GM21390 (cell line): ENCODE data around the gene CCDC93.

Experiments used
- ATAC-seq: cut with Tn5 transposase; IDR thresholded peaks from one replicate; pipeline ENCODE4 v1.9.1; 2021; ENCODE audit not compliant: unreplicated experiment

The CCDC93 gene

DNA sequence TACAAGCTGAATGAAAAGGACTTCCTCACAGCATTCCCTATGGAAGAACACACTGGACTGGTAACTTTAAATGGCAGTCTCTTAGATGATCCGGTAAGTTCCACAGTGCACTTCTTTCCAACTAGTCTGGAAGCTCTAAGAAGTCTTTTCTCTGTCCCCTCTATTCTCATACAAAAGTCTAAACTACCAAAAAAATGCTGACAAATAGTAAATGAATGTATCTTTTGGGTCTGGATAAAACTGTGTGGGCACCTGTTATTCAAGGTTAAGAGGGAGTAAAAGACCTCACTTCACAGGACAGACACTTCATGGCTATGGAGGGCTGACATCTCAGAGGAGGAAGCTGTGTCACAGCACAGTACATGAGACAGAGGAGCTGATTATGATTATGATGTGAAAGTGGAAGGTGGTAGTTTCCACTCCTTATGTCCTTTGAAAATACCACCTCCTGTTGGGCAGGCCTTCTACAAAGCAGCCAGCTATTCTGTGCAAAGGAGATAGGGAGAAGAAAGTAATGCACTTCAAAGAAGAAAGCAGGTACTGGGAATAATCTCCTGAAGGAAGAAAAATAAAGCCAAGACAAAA, 23.9 kb downstream of the CCDC93 start:
- no peak for ATAC-seq

DNA sequence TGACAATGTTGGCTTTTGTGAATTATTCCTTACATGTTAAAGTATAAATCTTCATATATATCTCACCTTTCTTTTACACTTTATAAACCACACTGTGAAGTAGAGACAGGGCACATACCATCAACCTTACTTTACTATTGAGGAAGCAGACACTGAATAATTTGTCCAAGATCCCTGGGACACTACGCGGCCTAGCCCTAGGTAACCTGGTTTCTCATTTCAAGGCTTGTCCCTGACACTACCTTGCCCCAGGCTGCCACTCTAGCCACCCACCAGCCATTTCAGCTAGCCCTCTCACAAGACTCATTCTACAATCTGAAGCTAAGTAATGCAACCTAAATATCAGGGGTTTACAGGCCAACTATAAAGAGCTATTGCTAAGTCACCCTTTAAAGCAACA, 26.7 kb downstream of the CCDC93 start:
- ATAC-seq, result no peak

DNA sequence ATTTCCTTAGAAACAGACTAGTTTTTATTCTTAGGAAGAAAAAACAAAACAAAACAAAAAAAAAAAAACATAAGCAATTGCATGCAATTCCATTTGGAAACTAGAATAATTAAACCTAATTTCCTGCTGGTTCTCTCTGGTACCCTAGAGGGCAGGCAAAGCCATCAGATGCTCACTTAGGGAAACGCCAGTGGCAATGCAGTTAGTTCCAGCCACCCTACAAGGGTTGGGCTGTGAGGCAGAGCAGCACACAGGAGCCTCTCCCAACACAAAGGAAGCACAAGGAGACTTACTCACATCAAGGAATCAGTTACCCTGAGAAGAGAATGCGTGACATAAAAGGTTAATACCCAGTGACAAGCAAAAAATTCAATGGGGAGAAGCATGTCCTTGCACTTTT, 28.8 kb downstream of the CCDC93 start:
- ATAC-seq, result no peak

DNA sequence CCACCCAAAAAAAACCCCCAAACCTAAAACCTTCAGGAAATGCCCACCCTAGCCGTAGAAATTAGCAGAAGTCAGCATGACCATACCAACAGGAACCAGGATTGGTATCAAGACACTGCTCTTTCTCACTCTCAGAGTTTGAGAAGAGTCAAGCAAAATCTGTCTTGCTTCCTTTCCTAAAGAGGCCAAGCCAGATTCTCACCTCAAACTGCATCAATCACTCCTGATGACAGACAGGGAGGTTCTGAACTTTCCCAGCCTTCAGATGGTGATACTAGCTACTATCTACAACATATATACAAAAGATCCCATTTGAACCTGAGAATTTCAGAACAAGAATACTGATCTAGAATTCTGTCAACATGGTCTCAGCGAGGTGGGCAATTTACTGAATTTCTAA, 29.7 kb downstream of the CCDC93 start:
- ATAC-seq, result no peak

DNA sequence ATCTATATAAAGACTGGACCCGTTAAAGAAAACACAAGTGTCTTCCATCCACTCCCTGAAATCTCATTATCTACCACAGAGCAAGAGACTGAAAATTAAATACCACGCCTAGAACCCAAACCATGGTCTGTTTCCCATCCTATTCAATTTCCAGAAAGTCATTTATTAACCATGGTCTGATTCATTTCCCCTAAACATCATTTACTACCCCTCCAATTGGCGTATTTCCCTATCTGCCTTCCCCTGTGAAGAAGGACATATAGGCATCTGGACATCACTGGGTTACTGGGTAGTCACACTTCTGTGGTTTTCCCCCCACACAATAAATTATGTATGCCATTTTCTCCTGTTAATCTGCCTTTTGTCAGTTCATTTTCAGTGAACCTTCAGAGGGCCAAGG, 30.8 kb downstream of the CCDC93 start:
- ATAC-seq, result no peak

DNA sequence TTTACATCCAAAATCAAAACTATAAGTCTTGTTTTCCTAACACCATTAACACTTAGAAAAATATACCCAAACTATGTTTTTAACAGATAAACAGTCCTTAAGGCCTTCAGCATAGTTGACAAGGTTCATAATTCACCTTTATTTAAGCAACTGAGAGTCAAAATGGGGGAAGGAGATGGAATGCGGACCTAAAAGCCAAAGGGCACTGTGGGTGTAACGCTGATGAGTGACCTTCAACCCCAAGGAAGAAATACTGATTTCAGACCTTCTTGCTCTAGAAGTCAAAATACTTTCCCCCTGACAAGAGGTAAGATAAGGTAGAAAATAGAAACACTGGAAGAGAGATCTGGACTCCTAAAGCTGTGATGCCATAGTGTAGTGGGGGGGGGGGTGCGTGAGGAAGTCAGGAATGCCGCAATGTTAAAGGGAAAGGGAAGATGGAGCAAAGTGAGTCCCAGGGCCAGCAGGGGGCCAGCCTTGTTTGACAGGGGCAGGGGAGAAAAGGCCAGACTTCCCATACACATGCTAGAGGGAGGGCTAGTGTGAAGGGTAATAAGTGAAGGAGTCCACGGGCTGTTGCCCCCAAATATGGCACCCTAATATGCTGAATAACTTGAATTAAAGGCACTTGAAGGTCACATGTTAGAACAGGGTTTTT, 31.4 kb downstream of the CCDC93 start:
- no peak for ATAC-seq

DNA sequence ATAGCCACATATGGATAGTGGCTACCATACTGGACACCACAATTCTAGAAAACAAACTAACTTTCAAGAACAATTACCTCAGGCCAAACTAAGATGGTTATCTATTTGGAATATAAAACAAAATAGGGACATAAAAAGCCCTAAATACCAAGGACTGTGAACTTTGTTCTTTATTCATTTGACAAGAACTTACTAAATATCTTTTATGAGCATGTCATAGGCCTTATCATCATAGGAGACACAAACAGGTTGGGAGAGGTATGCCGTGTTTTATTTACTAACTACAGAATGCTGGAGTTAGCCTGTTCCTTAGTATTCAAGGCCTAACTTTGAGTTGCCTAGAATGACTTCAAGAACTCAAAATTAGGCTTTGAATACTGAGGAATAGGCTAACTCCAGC, 32.1 kb downstream of the CCDC93 start:
- no peak for ATAC-seq

DNA sequence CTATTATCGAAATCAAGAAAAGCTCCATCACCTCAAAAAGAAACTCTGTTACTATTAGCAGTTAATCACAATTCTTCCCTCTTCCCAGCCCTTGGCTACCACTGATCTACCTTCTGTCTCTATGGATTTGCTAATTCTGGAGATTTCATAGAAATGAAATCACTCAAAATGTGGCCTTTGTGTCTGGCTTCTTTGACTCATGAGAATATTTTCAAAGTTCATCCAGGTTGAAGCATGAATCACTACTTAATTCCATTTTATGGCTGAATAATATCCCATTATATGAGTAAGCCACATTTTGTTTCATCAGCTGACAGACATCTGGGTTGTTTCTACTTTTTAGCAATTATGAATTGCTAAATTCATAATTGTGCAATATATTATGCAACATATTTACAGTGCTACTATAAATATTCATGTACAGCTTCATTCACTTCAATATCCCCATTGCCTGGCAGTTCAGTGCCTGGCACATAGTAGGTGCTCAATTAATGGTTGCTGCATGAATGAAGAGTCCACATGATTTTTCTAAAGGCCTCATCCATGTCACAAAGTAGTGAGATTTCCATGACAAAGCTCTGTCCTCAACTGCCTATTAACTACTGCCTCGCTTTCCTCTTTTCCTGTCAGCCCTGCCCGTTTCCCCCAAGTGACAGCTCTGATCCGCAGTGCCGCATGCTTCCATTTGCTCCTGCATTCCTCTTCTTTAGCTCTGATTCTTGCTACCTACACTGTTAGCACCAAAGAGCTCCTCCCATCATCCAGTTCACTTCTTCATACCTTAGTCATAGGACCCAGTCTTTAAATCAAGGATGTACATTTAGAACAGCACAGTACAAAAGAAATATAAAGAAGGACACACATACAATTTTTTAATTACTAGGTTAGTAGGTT, 32.8 kb downstream of the CCDC93 start:
- no peak for ATAC-seq

DNA sequence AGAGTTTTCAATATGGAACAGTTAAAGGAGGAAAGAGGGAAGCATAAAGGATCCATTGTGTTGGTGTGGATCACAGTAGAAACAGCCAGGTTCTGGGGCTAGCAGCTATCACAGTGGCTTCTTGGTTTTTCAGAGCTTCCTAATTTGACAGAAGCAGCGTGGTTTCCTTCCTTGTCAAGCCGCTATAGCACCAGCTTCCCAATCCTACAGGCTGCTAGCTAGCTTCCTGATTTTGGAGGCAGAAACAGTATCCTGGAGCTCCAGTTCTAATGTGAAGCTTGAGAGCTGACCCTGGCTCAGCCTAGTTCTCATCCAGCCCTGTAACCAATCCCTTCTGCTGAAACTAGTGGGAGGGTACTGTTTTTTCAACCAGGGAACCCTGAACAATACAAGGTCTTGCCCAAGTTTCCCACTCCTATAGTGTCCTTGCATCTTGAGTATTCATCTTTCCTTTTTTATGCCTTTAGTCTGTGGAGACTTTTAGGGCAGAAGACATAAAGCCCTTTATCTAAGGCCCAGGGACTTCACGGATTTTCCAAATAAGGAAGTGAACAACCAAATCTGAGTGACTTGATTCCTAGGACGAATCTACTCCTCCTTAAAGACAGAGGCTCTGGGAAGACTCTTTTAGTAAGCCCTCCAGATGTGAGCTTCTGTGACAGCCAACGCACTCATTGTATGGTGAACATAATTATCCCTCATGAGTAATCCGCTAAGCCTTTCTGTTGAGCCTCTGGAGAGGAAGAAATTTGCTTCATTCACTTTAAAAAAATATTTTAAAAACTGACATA, 33.8 kb downstream of the CCDC93 start:
- no peak for ATAC-seq

DNA sequence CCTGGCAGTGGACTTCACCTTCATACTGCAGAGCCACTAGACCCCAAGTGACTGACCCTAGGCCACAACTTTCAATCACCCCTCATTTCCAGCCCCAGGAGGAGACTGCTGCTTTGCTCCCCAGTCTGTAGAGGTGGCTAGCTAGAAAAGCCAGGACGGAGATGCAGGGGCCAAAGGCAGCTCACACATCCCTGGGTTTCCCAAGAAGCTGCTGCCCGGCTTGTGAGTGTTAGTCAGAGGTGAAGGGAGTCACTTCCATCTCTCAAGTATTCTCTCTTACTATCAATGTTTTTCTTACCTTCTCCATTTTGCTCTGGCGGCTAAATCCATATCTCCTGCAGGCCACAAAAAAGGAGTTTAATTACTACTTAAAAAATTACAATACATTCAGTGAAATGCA, 36.2 kb downstream of the CCDC93 start:
- ATAC-seq, result no peak

DNA sequence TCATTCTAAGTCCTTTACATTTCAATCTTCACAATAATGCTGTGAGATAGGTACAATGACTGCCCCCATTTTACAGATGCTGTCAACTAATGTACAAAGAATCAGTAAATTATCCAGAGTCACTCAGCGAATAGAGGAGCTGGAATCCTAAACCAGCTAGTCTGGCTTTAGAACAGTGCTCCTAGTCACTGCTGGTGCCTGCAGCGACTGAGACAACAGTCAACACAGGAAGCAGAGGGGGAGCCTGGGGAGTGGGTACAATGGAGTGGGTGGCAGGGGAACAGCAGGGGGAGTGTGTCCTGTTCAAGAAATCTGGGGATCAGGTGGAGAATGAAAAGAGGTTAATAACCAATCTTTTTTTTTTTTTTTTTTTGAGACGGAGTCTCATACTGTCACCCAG, 37.3 kb downstream of the CCDC93 start:
- ATAC-seq, result no peak

DNA sequence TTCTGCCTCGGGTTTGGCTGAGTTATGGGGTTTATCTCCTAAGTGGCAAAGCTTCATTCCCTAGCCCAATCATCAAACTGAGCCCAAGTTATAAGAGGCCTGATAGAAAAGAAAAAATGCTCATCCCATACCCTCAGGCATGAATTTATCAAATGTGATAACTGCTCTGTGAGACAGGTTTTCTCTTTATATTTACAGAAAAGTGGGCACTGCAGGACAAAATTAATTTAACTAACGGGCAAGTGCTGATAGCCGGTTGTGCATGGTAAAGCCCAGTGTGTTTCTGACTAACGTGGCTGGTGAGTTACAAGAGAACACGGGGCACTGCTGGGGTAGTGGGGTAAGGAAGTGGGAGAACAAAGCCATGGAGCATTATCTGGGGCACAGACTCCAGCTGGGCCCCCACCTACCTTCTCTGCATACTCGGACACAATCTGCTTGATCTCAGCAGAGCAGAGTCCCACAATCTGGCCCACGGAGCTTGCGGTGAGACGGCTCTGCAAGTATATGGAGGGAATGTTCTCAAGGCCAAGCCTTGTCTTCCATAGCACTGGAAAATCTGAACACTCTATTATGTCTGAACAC, 40.3 kb downstream of the CCDC93 start:
- no peak for ATAC-seq

DNA sequence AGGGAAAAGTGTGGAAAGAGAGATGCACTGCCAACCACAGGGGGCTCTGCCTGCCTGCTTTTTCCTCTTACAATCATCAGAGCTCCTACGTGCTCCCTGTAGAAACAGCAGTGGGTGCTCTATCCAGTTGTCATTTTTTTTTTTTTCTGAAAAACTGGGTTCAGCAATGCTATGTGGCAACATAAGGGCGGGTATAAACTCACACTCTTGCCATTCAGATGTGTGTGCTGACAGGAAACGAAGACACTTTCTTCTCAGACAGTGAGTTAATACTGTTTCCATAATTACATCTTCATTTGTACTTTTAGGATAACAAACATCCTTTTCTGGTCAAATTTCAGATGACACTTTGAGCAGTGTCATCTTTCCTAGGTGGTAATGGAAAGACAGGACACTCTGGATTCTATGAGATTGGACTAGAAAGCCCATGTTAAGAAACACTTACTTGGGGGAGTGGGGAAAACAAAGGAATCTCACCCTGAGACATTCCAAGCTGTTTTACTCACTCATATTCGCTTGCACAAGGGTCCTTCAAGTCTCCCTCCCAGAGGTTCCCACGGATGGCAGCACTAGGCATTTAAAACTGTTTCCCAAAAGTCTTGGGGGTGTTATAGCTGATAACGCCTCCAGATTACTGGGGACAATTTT, 41.3 kb downstream of the CCDC93 start:
- no peak for ATAC-seq

DNA sequence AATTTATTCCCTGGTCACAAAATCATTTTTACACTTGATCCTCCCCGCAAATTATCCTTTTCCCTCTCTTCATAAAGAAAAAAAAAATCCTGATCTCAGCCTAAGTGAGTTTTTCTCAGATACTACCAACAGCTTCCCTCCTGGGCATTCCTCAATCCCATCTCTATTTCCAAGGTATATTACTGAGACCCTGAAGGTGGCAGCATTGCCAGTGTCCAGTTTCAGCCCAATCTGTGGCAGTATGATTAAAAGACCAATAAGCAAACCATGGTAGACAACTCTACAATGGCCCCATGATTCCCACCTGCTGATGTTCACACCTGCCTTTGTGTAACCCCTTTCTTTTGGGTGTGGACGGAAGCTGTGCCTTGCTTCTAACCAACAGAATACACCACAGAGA, 45.1 kb downstream of the CCDC93 start:
- no peak for ATAC-seq

DNA sequence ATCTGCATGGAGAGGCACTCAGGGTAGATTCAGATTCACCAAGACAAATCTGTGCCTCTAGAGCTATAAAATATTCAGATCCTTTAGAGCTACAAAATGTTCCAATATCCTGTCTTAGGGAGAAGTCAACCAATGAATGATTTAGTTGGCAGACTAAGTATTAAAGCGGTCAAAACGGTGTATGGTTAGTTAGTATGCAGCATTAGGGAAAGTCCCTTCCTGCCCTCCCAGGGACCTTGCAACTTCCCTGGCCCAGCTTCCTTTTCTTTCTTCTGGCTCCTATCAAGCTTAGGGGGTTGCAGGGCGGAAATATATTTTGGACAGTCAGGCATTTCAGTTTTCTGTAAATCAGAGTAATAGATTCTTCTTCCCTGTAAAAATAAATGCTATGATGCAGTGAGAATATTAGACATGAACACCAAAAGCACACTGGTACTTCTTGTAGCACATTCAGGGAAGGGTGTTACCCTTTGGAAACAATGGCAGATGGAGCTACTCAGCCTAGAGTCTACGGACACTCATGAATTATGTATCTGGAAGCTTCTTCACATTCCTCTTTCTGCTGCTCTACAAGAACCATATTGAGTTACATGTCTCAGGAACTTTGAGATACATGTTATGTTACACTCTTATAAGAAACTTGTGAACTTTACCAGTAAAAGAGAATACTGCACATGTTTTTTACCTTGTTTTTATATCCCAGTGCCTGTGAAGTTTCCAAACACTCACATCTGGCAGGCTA, 45.7 kb downstream of the CCDC93 start:
- no peak for ATAC-seq

DNA sequence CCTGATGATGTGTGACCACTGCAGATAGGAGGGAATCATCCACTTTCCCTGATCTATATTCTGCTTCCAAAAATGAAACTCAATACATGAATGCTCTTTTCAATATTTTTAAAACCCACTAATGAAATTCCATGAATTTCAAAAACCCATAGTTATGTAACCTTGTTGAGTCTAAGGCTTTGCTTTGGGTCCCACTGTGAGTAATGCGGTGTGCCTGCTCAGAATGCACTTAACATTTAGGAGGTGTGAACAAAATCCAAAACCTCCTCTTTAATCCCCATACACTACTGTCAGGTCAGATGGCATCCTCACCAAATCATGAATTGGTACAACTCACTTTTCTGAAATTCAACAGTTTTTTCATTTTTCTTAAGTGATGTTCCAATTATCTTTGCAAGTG, 50.4 kb downstream of the CCDC93 start:
- ATAC-seq, result no peak

DNA sequence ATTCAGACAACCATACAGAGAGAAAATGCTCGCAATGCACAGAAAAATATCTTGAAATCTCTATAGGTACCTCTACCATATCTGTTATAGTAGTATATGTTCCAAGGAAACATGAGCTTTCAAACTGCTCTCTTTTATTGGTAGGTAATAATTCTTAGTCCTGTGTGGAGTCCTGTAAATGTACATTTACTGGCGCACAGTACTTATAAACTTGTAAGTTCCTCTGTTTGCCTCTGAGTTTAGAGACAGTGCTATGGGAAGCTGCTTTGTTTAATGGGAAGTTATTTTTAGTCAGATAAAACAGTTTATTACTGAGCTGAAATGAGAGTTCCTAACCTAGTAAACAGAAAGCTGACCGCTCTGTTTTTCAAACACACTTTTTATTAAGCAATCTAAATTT, 52.7 kb downstream of the CCDC93 start:
- ATAC-seq, result no peak

DNA sequence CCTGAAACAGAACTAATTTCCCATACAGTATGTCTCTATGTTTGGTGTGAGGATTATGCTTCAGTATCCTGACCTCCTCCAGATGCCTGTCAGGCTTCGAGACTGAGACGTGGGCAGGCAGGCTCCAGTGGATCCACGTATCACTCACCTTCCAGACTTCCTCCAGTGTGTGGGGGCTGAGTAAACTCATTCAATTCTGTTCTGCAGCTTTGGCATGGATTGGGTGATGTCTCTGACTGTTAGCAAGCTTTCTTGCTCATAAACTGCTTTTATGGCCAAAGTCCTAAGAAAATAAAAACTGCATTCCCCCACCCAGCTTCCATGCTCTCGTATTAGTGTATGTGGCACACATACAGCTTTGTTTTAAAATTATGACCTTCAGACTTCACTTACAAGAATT, 53.6 kb downstream of the CCDC93 start:
- no peak for ATAC-seq

DNA sequence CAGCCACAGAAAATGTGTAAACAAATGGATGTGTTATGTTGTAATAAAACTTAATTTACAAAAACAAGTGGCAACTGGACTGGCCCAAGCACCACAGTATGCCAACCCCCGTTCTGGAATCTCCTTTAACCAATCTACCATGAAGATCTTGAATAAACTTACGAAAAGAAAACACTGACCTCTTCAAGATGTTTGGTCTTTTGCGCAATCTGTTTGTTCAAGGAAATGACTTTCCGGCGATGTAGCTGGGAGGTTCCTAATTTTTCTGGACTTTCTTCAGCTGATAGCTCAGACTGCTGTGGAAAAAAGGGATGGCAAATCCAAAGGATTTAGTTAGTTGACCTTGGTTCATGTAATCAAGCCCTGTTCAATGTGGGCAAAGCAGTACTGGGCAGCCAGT, 55.7 kb downstream of the CCDC93 start:
- no peak for ATAC-seq

DNA sequence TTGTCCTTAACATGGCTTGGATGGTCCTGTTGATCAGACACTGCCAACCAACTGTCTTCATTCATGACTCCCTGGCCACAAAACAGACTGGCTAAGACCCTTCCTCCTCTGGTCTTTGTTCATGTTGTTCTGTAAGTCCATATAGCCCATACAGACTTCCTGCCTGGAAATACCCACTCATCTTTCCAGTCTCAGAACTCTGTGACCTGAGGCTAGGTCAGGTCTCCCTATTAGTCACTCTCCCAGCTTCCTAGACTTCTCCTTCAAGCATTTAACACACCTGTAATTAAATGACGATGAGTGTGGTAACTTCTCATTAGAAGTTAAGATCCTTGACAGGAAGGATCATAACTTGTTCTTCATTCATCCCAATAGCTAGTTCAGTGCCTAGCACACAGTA, 56.3 kb downstream of the CCDC93 start:
- no peak for ATAC-seq
